Fibroblast of the aortic adventitia (primary cell): Measurements from ENCODE around the gene ERG. TPM values are rescaled to one million over a fixed set of nuclear protein-coding genes. Genes with fewer than 3 reads are reported as not detected.

Experiments
- DNase-seq: peaks from one replicate; pipeline ENCODE4 v3.0.0-alpha.2; 2010; ENCODE audit warnings: low read depth
- H3K4me3 ChIP-seq: 2 replicates; pipeline ENCODE4 v1.5.1; 2011; ENCODE audit warnings: low read depth, mild to moderate bottlenecking, control low read depth, low read length, moderate library complexity
- CTCF ChIP-seq: IDR thresholded peaks from 2 replicates; pipeline ENCODE4 v1.5.1; 2011; ENCODE audit warnings: mild to moderate bottlenecking, low read length, control low read depth, inconsistent platforms; ENCODE audit not compliant: insufficient read depth
- total RNA-seq: library from RNA; depleted of rRNA; stranded (reverse); fragments of >200 nt; gene quantifications from 2 replicates; pipeline ENCODE4 v1.2.3, GENCODE V29; 2012; ENCODE audit warnings: low replicate concordance

ERG gene
- total RNA-seq, 1 donor = 9.9 TPM

GRCh38 chr21:38402795-38403194, 95.5 kb downstream of the ERG start:
- no peak overlapping the region for H3K4me3 ChIP-seq
- no peak for DNase-seq
- TF ChIP-seq CTCF = no peak

GRCh38 chr21:38402291-38402690, 96.0 kb downstream of the ERG start:
- no peak overlapping the region for H3K4me3 ChIP-seq
- no peak for TF ChIP-seq CTCF

GRCh38 chr21:38401191-38401926, 96.9 kb downstream of the ERG start:
- no peak for DNase-seq
- TF ChIP-seq CTCF = no peak
- no peak overlapping the region for H3K4me3 ChIP-seq

More at GRCh38 chr21:38402291-38402690, 96.0 kb downstream of the ERG start:
- DNase-seq = no peak

GRCh38 chr21:38400195-38400919, 97.9 kb downstream of the ERG start:
- no peak for TF ChIP-seq CTCF
- DNase-seq = no peak
- no peak overlapping the region for H3K4me3 ChIP-seq

- H3K4me3 ChIP-seq = no peak overlapping the region
- TF ChIP-seq CTCF = no peak
- no peak for DNase-seq
Observed at GRCh38 chr21:38399103-38399502, 99.2 kb downstream of the ERG start.

- no peak overlapping the region for H3K4me3 ChIP-seq
- no peak for DNase-seq
- TF ChIP-seq CTCF = no peak
Observed at GRCh38 chr21:38396325-38396724, 102.0 kb downstream of the ERG start.
